NCI-H82 treated with DMSO at 0.1 percent for 48 hours (cell line): ENCODE results near the gene FOXD1.
"Not testable (repeated sequence)": the region's sequence is repeated elsewhere in the genome, so short reads cannot be mapped to it uniquely, and the experiment has no call there.

Experiments used
- DNase-seq: peaks from one replicate; lab custom pipeline; 2025; ENCODE audit not compliant: unreplicated experiment; lab: John Stamatoyannopoulos, UW

Gene FOXD1

DNA sequence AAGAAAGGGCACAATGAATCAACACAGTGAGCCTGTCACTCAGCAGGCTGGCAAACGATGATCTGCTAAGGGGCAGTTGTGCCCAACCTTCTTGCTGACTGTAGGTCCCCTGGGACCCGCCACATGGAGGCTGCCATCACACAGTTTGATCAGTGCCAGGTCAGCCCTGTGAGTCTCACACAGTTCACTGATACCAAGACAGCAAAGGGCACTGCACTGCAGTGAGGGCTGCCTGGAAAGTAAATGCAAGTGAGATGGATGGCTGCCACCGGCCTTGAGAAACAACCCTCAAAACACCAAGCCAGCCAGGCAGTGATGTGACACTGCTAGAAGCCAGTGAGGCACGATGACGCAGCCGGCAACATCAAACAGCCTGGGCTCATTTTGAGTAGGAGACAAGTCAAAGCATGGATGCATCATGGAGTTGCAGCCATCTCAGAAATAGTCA, 30.3 kb downstream of the FOXD1 start:
- DNase-seq, result no peak

DNA sequence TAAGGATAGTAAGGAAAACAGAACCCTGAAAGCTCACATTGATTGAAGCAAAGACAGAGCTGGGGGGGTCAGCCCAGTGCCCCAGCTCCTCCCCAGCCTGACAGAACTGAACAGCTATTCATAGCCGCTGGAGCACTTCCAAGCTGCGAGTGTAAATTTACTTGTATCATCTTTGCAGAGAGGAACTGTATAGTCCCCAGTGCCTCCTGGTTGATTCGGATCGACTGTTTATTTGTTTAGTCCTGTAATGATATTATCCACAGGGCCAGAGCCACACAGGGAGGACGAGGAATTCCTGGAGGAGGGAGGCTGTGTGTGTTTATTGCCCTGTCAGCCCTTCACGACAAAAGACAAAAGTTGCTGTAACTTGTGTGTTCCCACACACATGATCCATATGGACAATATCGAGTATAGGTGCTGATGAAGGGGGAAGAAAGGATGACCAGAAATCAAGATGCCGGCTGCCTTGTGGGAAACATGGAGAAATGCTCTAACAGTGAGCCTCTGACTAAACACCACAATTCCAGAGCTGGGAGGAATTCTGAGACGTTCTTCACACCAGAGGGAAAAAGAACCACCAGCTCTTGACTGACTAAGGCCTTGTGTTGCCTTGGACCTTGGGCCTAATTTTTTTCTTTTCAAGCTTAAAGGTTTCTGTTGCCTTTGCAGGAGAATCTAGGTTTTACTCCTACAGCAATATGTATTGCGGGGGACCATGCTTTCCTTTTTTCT, 31.1 kb downstream of the FOXD1 start:
- DNase-seq, result no peak

DNA sequence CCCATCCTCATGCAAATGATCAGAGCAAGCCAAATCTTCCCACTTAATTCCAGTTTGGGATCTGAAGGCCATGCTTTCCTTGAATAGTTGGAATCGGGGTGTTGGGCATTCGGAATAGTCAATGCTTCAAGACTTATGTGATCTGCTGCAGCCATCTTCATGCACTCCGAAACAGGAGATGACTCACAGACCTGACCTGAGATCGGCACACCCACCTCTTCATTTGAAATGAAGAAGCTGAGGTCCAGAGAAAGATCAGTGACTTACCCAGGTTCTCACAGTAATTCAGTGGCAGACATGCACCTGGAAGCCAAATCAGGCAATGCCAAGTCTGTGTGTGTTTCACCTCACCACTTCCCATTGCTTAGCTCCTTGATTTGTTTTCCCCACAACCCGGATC, 33.0 kb downstream of the FOXD1 start:
- no peak for DNase-seq

DNA sequence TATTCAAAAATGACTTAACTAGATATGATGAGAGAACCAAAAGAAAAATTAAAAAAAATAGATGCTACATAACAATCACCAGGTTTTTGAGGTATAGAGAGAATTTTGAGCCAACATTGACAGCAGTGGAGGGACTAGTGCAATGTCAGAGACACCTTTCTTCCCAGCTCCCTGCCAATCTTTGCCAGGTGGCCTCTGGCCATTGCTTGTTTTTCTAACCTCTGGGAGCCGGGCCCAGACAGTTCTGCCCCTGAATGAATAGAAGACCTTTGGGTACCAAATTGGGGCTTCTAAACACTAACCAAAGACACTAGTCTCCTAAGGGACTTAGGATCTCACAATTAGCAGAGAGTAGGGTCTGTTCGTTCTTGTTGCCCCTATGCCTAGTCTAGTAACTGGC, 33.4 kb downstream of the FOXD1 start:
- DNase-seq, result no peak

DNA sequence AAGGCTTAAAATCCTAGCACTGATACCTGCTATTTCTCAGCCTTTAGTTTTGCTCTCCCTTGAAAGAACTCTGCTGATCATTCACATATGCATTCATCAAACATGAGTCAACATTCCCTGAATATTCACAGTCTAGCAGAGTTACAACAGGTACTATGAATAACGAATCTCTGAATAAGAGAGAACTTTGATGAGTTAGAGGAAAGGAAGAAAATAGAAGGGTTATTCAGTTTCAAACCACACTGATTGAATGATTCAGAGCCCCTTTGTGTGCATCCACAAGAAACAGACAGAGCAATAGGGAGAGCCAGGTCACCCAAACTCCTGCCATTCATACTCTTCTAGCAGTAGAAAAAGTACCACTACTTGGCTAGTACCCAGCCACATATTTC, 36.0 kb downstream of the FOXD1 start:
- no peak for DNase-seq

DNA sequence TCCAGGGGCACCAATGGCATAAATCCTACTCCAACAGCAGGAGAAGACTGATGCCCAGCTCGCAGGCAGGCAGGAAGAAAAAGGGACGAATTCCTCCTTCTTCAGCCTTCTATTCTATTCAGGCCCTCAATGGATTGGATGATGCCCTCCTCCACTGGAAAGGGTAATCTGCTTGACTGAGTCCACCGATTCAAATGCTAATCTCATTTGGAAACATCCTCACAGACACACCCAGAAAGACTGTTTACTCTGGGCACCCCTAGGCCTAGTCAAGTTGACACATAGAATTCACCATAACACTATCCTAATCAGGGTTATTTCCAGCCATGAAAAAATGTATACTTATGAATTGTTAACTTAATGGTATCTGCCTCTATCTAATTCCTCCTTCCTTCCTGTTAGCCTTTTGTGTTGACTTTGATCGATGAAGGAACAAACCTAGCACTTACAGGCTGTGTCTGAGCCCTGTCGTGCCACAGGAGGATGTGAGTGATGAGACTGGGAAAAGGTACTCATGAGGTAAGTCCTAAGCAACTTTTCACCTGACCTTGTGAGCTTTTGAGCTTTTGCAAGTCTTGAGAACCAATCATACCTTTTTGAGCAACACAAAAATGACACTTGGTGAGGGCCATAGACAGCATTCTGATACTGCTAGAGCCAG, 36.5 kb downstream of the FOXD1 start:
- DNase-seq, result peak; percentile 14

DNA sequence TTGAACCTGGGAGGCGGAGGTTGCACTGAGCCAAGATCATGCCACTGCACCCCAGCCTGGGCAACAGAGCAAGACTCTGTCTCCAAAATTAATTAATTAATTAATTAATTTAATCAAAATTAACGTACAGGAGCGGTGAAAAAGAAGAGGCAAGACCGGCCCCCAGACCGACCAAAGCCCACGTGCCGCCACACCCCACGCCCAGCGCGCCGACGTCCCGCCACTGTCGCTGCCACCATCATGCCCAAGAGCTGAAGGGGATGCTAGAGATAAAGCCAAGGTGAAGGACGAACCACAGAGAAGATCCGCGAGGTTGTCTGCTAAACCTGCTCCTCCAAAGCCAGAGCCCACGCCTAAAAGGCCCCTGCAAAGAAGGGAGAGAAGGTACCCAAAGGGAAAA, 38.6 kb downstream of the FOXD1 start:
- not testable (repeated sequence) for DNase-seq

DNA sequence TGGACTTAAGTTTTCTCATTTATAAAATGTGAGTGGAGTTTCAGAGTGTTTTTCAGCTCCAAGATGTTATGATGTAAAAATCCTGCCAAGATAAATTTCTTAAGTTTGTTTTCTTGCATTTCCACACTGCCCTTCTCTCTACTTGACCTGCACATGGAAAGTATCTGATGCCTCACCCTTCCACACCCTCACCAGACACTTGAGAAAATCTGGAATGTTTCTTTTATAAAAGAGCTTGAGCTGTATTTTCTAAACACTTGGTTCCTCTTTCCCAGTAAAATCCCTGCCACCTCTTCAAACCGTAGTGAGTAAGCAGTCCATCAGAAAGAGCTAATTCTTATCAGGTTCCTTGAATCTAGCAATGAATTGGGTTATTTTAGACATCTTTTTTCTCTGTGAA, 42.9 kb downstream of the FOXD1 start:
- DNase-seq, result no peak

DNA sequence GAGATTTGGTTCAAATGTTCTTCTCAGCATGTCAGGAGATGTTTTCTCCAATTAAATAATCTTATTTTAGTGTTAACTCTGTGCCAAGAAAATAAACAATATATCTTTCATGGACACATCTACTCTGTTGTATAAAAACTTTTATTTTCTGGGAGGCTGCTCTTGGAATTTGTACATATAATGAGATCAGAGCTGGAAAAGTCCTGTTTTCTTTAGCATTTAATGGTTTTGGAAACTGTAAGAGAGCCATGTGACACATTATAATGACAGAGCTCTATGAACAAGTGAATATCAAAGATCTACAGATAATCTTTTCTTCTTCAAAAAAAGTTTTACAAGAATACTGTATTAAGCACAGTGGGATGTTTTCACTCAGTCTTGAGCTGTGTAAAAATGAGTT, 48.8 kb downstream of the FOXD1 start:
- DNase-seq, result no peak
